HEK293 (cell line): ENCODE results near the gene TSPEAR.

Source experiments
- WT1 ChIP-seq: fragments of 450-650 bp; formaldehyde crosslinking; IDR thresholded peaks from 2 replicates; pipeline ENCODE4 v1.5.1; 2016; ENCODE audit warnings: missing biosample characterization, missing genetic modification characterization
- ZBTB7A ChIP-seq: fragments of 450-650 bp; formaldehyde crosslinking; IDR thresholded peaks from 2 replicates; pipeline ENCODE4 v1.5.1; 2016; ENCODE audit warnings: low read depth, missing biosample characterization, missing genetic modification characterization
- ZNF169 ChIP-seq: fragments of 450-650 bp; formaldehyde crosslinking; IDR thresholded peaks from 2 replicates; pipeline ENCODE4 v1.5.1; 2016; ENCODE audit warnings: missing biosample characterization, missing genetic modification characterization
- ZNF23 ChIP-seq: fragments of 450-650 bp; formaldehyde crosslinking; IDR thresholded peaks from 2 replicates; pipeline ENCODE4 v1.5.1; 2016; ENCODE audit warnings: missing biosample characterization, missing genetic modification characterization, borderline replicate concordance
- ZNF292 ChIP-seq: fragments of 450-650 bp; formaldehyde crosslinking; IDR thresholded peaks from 2 replicates; pipeline ENCODE4 v1.5.1; 2016; ENCODE audit warnings: low read depth, missing biosample characterization, missing genetic modification characterization, borderline replicate concordance
- ZNF423 ChIP-seq: fragments of 450-650 bp; formaldehyde crosslinking; IDR thresholded peaks from 2 replicates; pipeline ENCODE4 v1.5.1; 2016; ENCODE audit warnings: missing biosample characterization, missing genetic modification characterization
- ZNF433 ChIP-seq: fragments of 450-650 bp; formaldehyde crosslinking; IDR thresholded peaks from 2 replicates; pipeline ENCODE4 v1.5.1; 2016; ENCODE audit warnings: missing biosample characterization, missing genetic modification characterization, low read depth
- ZNF501 ChIP-seq: fragments of 450-650 bp; formaldehyde crosslinking; IDR thresholded peaks from 2 replicates; pipeline ENCODE4 v1.5.1; 2016; ENCODE audit warnings: missing biosample characterization, missing genetic modification characterization
- ZNF530 ChIP-seq: fragments of 450-650 bp; formaldehyde crosslinking; IDR thresholded peaks from 2 replicates; pipeline ENCODE4 v1.5.1; 2016; ENCODE audit warnings: low read depth, missing biosample characterization, missing genetic modification characterization
- ZNF549 ChIP-seq: fragments of 450-650 bp; IDR thresholded peaks from 2 replicates; pipeline ENCODE4 v1.5.1; 2018; ENCODE audit warnings: missing biosample characterization, missing genetic modification characterization, mild to moderate bottlenecking, inconsistent platforms, moderate library complexity
- ZNF621 ChIP-seq: fragments of 450-650 bp; formaldehyde crosslinking; IDR thresholded peaks from 2 replicates; pipeline ENCODE4 v1.5.1; 2017; ENCODE audit warnings: missing biosample characterization, missing genetic modification characterization
- ZNF623 ChIP-seq: fragments of 450-650 bp; formaldehyde crosslinking; IDR thresholded peaks from 2 replicates; pipeline ENCODE4 v1.5.1; 2016; ENCODE audit warnings: missing biosample characterization, missing genetic modification characterization
- TF ChIP-seq, protein P1 (sequence below): fragments of 450-650 bp; formaldehyde crosslinking; IDR thresholded peaks from 2 replicates; pipeline ENCODE4 v1.5.1; 2016; ENCODE audit warnings: missing biosample characterization, missing genetic modification characterization
- TF ChIP-seq, protein P2 (sequence below): fragments of 450-650 bp; formaldehyde crosslinking; conservative IDR thresholded peaks from 2 replicates; pipeline ENCODE4 v1.5.1; 2016; ENCODE audit warnings: low read depth, missing biosample characterization, missing genetic modification characterization

DNA sequence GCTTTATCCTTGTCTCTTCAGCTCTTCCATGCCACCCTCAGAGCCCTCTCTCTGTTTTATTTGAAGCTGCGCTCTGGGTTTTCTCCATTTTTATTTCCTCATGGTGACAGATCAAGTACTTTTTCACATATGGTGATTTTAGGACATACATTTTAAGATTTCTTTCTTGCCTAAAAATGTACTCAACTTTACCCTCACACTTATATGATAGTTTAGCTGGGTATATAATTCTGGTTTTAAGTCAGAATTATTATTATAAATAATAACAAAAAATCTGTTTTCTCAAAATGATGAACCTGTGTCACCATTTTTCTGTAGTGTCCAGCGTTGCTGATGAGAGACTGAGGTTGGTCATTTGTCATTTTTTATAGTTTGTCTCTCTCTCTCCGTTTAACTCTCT is 130.2 kb downstream of the TSPEAR start:
- TF ChIP-seq, protein P1, sequence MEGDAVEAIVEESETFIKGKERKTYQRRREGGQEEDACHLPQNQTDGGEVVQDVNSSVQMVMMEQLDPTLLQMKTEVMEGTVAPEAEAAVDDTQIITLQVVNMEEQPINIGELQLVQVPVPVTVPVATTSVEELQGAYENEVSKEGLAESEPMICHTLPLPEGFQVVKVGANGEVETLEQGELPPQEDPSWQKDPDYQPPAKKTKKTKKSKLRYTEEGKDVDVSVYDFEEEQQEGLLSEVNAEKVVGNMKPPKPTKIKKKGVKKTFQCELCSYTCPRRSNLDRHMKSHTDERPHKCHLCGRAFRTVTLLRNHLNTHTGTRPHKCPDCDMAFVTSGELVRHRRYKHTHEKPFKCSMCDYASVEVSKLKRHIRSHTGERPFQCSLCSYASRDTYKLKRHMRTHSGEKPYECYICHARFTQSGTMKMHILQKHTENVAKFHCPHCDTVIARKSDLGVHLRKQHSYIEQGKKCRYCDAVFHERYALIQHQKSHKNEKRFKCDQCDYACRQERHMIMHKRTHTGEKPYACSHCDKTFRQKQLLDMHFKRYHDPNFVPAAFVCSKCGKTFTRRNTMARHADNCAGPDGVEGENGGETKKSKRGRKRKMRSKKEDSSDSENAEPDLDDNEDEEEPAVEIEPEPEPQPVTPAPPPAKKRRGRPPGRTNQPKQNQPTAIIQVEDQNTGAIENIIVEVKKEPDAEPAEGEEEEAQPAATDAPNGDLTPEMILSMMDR (tag by site-specific recombination): no peak
- no peak for TF ChIP-seq ZNF292 (tag by site-specific recombination)
- no peak for TF ChIP-seq WT1 (tag by site-specific recombination)
- TF ChIP-seq ZNF423 (tag by site-specific recombination): no peak
- TF ChIP-seq ZNF530: no peak
- TF ChIP-seq ZBTB7A (tag by site-specific recombination): no peak
- no peak for TF ChIP-seq ZNF623
- no peak for TF ChIP-seq ZNF433 (tag by site-specific recombination)
- TF ChIP-seq ZNF169 (tag by site-specific recombination): no peak
- no peak for TF ChIP-seq ZNF621 (tag by site-specific recombination)
- TF ChIP-seq, protein P2, sequence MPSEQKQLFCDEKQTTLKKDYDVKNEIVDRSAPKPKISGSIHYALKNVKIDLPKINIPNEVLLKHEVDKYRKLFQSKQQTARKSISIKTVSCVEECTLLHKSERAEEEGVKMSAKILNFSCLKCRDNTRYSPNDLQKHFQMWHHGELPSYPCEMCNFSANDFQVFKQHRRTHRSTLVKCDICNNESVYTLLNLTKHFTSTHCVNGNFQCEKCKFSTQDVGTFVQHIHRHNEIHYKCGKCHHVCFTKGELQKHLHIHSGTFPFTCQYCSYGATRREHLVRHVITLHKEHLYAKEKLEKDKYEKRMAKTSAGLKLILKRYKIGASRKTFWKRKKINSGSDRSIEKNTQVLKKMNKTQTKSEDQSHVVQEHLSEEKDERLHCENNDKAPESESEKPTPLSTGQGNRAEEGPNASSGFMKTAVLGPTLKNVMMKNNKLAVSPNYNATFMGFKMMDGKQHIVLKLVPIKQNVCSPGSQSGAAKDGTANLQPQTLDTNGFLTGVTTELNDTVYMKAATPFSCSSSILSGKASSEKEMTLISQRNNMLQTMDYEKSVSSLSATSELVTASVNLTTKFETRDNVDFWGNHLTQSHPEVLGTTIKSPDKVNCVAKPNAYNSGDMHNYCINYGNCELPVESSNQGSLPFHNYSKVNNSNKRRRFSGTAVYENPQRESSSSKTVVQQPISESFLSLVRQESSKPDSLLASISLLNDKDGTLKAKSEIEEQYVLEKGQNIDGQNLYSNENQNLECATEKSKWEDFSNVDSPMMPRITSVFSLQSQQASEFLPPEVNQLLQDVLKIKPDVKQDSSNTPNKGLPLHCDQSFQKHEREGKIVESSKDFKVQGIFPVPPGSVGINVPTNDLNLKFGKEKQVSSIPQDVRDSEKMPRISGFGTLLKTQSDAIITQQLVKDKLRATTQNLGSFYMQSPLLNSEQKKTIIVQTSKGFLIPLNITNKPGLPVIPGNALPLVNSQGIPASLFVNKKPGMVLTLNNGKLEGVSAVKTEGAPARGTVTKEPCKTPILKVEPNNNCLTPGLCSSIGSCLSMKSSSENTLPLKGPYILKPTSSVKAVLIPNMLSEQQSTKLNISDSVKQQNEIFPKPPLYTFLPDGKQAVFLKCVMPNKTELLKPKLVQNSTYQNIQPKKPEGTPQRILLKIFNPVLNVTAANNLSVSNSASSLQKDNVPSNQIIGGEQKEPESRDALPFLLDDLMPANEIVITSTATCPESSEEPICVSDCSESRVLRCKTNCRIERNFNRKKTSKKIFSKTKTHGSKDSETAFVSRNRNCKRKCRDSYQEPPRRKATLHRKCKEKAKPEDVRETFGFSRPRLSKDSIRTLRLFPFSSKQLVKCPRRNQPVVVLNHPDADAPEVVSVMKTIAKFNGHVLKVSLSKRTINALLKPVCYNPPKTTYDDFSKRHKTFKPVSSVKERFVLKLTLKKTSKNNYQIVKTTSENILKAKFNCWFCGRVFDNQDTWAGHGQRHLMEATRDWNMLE (tag by site-specific recombination): no peak
- no peak for TF ChIP-seq ZNF549
- no peak for TF ChIP-seq ZNF501
- TF ChIP-seq ZNF23 (tag by site-specific recombination): no peak
